ENCODE measurements around the gene RPS6KA1. TPM values are rescaled to one million over a fixed set of nuclear protein-coding genes. Genes with fewer than 3 reads are reported as not detected.

RPS6KA1 gene
- total and polyA plus RNA-seq, 2 of the 13 experiments (the other 11 are each of a cell fraction or from before 2014, with no cell fraction given) = 19.6 to 24.2 TPM

- TF ChIP-seq HMGXB4 (CRISPR knock-in tag; IDR thresholded peaks at IDR 0.05; ENCODE audit: borderline replicate concordance in 1 of 2, low read depth in 1 of 2) (peak; percentile 82 to 84; a peak in 3 of 4 replicates), ARNT2 (CRISPR knock-in tag; IDR thresholded peaks at IDR 0.05; ENCODE audit: low read depth) (peak; percentile 60; the same call in 1 of the 2 replicates), SYNCRIP (IDR thresholded peaks at IDR 0.05; ENCODE audit: insufficient read depth, low read depth, low read length) (no peak), HOXA7 (CRISPR knock-in tag; IDR thresholded peaks at IDR 0.05) (no peak), DNMT3B (CRISPR knock-in tag; conservative IDR thresholded peaks at IDR 0.05) (no peak), NFE2L1 (CRISPR knock-in tag; IDR thresholded peaks at IDR 0.05; ENCODE audit: borderline replicate concordance) (no peak; the same call in 1 of the 2 replicates), PAWR (CRISPR knock-in tag; IDR thresholded peaks at IDR 0.05; ENCODE audit: borderline replicate concordance) (no peak), ZNF772 (CRISPR knock-in tag; IDR thresholded peaks at IDR 0.05) (peak; percentile 17; the same call in 1 of the 2 replicates), TEAD3 (CRISPR knock-in tag; optimal IDR thresholded peaks at IDR 0.05; ENCODE audit: borderline replicate concordance) (no peak), ZFYVE20 (CRISPR knock-in tag; IDR thresholded peaks at IDR 0.05; ENCODE audit: borderline replicate concordance, low read depth) (no peak), NR1H2 (CRISPR knock-in tag; IDR thresholded peaks at IDR 0.05; ENCODE audit: borderline replicate concordance, low read depth) (no peak), ZNF790 (CRISPR knock-in tag; IDR thresholded peaks at IDR 0.05; ENCODE audit: borderline replicate concordance) (no peak; the same call in 1 of the 2 replicates), ZNF3 (CRISPR knock-in tag; IDR thresholded peaks at IDR 0.05) (no peak), MEF2D (CRISPR knock-in tag; IDR thresholded peaks at IDR 0.05) (no peak; the same call in 1 of the 2 replicates), RARA (CRISPR knock-in tag; IDR thresholded peaks at IDR 0.05) (no peak), ZNF781 (CRISPR knock-in tag; IDR thresholded peaks at IDR 0.05; ENCODE audit: borderline replicate concordance, not compliant biosample characterization) (no peak), SIN3A (IDR thresholded peaks at IDR 0.05; ENCODE audit: borderline replicate concordance, low read depth, low read length) (no peak; the same call in 1 of the 2 replicates), GLMP (CRISPR knock-in tag; IDR thresholded peaks at IDR 0.05; ENCODE audit: borderline replicate concordance) (no peak), NPAS2 (CRISPR knock-in tag; IDR thresholded peaks at IDR 0.05; ENCODE audit: borderline replicate concordance) (no peak), SOX13 (IDR thresholded peaks at IDR 0.05) (no peak), SOX13 (CRISPR knock-in tag; conservative IDR thresholded peaks at IDR 0.05 in 1 of 2, IDR thresholded peaks at IDR 0.05 in 1 of 2) (no peak), ZNF749 (CRISPR knock-in tag; IDR thresholded peaks at IDR 0.05; ENCODE audit: borderline replicate concordance) (peak; percentile 94), DMAP1 (CRISPR knock-in tag; IDR thresholded peaks at IDR 0.05) (peak; percentile 82), ZNF672 (CRISPR knock-in tag; IDR thresholded peaks at IDR 0.05) (peak; percentile 83; the same call in 1 of the 2 replicates), ZNF740 (CRISPR knock-in tag; IDR thresholded peaks at IDR 0.05) (no peak)
- TF ChIP-seq, protein P1, sequence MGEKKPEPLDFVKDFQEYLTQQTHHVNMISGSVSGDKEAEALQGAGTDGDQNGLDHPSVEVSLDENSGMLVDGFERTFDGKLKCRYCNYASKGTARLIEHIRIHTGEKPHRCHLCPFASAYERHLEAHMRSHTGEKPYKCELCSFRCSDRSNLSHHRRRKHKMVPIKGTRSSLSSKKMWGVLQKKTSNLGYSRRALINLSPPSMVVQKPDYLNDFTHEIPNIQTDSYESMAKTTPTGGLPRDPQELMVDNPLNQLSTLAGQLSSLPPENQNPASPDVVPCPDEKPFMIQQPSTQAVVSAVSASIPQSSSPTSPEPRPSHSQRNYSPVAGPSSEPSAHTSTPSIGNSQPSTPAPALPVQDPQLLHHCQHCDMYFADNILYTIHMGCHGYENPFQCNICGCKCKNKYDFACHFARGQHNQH (CRISPR knock-in tag; IDR thresholded peaks at IDR 0.05) = peak; percentile 57; the same call in 1 of the 2 replicates
These were observed 28.9 kb upstream of the RPS6KA1 start (continued) for GRCh38 chr1:26500488-26501175.
